Measurements from ENCODE around the gene B3GNT3. TPM values are rescaled to one million over a fixed set of nuclear protein-coding genes. Genes with fewer than 3 reads are reported as not detected.

Gene B3GNT3
- total and polyA plus RNA-seq, 2 of the 13 experiments (the other 11 are each of a cell fraction or from before 2014, with no cell fraction given), result 0.86 to 4.0 TPM

DNA sequence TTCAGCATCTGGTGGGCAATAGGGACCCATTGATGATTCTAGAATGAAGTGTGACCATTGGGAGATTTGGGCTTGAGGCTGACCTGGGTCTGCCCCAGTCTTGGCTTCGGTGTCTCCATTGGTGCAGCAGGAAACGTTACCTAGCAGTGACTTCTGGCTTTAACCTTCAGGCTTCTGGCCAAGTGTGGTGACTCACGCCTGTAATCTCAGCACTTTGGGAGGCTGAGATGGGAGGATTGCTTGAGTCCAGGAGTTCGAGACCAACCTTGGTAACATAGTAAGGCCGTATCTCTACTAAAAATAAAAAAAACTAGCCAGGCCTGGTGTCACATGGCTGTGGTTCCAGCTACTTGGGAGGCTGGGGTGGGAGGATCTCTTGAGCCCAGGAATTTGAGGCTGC is 36.4 kb upstream of the B3GNT3 start:
- ChIA-PET POLR2A (interaction anchor here (0.8 kb wide), 1 partner anchor 101 kb away, joined by 3 read pairs; no protein-coding TSS in a partner anchor), CTCF (ENCODE audit: low intra/inter-chr PET ratio, low total read pairs) (no interaction called here)
- Histone ChIP-seq H3K4me3 (replicated peaks in 1 of 3; ENCODE audit: insufficient read depth in 1 of 3, low read depth in 2 of 3, low read length in 3 of 3) (no peak overlapping the region), H3K79me2 (ENCODE audit: insufficient read depth, low read length) (no peaks in the 10 kb centered on the region), H3K4me2 (ENCODE audit: low read depth, low read length) (no peak overlapping the region), H3K4me1 (ENCODE audit: insufficient read depth, low read length) (peaks cover 15% of the 10 kb centered on the region), H4K20me1 (ENCODE audit: insufficient read depth, low read length) (no peaks in the 10 kb centered on the region), H3K9me3 (ENCODE audit: low read length) (no peaks in the 10 kb centered on the region), H3K36me3 (replicated peaks in 1 of 2; ENCODE audit: control insufficient read depth in 1 of 2, insufficient read depth in 2 of 2, low read length in 2 of 2) (no peaks in the 10 kb centered on the region), H3K9ac (ENCODE audit: insufficient read depth, low read depth, low read length) (no peak overlapping the region), H3K27me3 (ENCODE audit: control insufficient read depth in 1 of 2, insufficient read depth in 2 of 2, low read length in 2 of 2) (no peaks in the 10 kb centered on the region), H3K27ac (ENCODE audit: extremely low read length, insufficient read depth, low read length) (no peak overlapping the region), H2AFZ (ENCODE audit: low read length) (no peak overlapping the region)
- in situ Hi-C loops (cut with HindIII; ENCODE audit: extremely low pct_ligation_motif_present, low pct_unique_long_range_greater_than_20kb) (no loop called here), intact Hi-C loops (cut with micrococcal nuclease; ENCODE audit: unreplicated experiment) (no loop called here)
- no peak for DNase-seq (ENCODE audit: low spot score)
- no peak for ATAC-seq
- TF ChIP-seq RAD21 (CRISPR knock-in tag; IDR thresholded peaks at IDR 0.05), result no peak
- TF ChIP-seq, protein P1, sequence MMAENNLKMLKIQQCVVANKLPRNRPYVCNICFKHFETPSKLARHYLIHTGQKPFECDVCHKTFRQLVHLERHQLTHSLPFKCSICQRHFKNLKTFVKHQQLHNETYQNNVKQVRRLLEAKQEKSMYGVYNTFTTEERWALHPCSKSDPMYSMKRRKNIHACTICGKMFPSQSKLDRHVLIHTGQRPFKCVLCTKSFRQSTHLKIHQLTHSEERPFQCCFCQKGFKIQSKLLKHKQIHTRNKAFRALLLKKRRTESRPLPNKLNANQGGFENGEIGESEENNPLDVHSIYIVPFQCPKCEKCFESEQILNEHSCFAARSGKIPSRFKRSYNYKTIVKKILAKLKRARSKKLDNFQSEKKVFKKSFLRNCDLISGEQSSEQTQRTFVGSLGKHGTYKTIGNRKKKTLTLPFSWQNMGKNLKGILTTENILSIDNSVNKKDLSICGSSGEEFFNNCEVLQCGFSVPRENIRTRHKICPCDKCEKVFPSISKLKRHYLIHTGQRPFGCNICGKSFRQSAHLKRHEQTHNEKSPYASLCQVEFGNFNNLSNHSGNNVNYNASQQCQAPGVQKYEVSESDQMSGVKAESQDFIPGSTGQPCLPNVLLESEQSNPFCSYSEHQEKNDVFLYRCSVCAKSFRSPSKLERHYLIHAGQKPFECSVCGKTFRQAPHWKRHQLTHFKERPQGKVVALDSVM (CRISPR knock-in tag; IDR thresholded peaks at IDR 0.05), result 0 out of 2 replicates have a peak, but pooled peaks have one; percentile 20
- no TSS peak for BruUV-seq (replicated peaks)
- no peak for FAIRE-seq
- WGBS (ENCODE audit: low lambda C conversion rate), result 86% methylated on average over 4 of the region's 5 CpGs

DNA sequence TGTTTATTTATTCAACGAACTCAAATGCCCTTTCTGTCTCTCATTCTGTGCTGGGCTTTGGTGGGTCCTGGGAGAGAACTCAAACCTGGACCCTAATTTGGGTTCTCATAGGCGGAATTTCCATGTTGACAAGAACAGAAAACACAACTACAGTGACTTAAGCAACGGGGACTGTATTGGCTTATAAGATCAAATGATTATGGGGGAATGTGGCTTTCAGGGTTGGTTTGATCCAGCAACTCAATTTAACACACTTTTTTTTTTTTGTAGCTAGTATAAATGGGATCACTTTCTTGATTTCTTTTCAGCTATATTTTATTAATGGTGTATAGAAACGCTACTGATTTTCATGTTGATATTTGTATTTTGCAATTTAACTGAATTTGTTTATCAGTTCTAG is 33.8 kb upstream of the B3GNT3 start:
- no peak overlapping the region for H2AFZ ChIP-seq (ENCODE audit: low read length)
- no peak overlapping the region for H3K9ac ChIP-seq (ENCODE audit: insufficient read depth, low read depth, low read length)
- BruUV-seq (replicated peaks), result no TSS peak
- no peak for TF ChIP-seq ELF1 (CRISPR knock-in tag; IDR thresholded peaks at IDR 0.05)
- TF ChIP-seq ZNF329 (CRISPR knock-in tag; IDR thresholded peaks at IDR 0.05; ENCODE audit: low read depth), result peak; percentile 92
- H3K4me3 ChIP-seq (replicated peaks in 1 of 3; ENCODE audit: insufficient read depth in 1 of 3, low read depth in 2 of 3, low read length in 3 of 3), result no peak overlapping the region
- no peak for DNase-seq (ENCODE audit: low spot score)
- no peak for FAIRE-seq
- in situ Hi-C loops (cut with HindIII; ENCODE audit: extremely low pct_ligation_motif_present, low pct_unique_long_range_greater_than_20kb) (no loop called here), intact Hi-C loops (cut with micrococcal nuclease; ENCODE audit: unreplicated experiment) (no loop called here)
- no peak for ATAC-seq
- ChIA-PET CTCF (ENCODE audit: low intra/inter-chr PET ratio, low total read pairs) (no interaction called here), POLR2A (no interaction called here)
- no peaks in the 10 kb centered on the region for H3K9me3 ChIP-seq (ENCODE audit: low read length)
- no peaks in the 10 kb centered on the region for H4K20me1 ChIP-seq (ENCODE audit: insufficient read depth, low read length)
- H3K4me1 ChIP-seq (ENCODE audit: insufficient read depth, low read length), result peaks cover 16% of the 10 kb centered on the region
- no peaks in the 10 kb centered on the region for H3K79me2 ChIP-seq (ENCODE audit: insufficient read depth, low read length)
- no peak overlapping the region for H3K4me2 ChIP-seq (ENCODE audit: low read depth, low read length)
- no peaks in the 10 kb centered on the region for H3K27me3 ChIP-seq (ENCODE audit: control insufficient read depth in 1 of 2, insufficient read depth in 2 of 2, low read length in 2 of 2)
- 60% methylated on average over 4 of the region's 4 CpGs for WGBS (ENCODE audit: low lambda C conversion rate)
- H3K27ac ChIP-seq (ENCODE audit: extremely low read length, insufficient read depth, low read length), result no peak overlapping the region
- no peaks in the 10 kb centered on the region for H3K36me3 ChIP-seq (replicated peaks in 1 of 2; ENCODE audit: control insufficient read depth in 1 of 2, insufficient read depth in 2 of 2, low read length in 2 of 2)

All from HepG2 (cell line).